Thoracic aorta (tissue), 2 donors: ENCODE data around the gene RIMKLB. TPM values are rescaled to one million over a fixed set of nuclear protein-coding genes. Genes with fewer than 3 reads are reported as not detected.

Experiments
- ATAC-seq: fragments of 150-250 bp; one replicate; pipeline ENCODE4 v1.8.0; 2017; ENCODE audit warnings: low read depth; ENCODE audit not compliant: insufficient number of reproducible peaks, low FRiP score
- DNase-seq: peaks from one replicate; pipeline ENCODE4 v3.0.0-alpha.2; 2020; ENCODE audit warnings: low spot score
- H3K27ac ChIP-seq, 2 donors: fragments of 200-600 bp; sonication (generic); 1 replicate in 1 of 2; 2 replicates in 1 of 2; pipeline ENCODE4 v1.5.1; 2016; ENCODE audit warnings: mild to moderate bottlenecking in 2 of 2, moderate library complexity in 2 of 2
- H3K27me3 ChIP-seq: fragments of 200-600 bp; sonication (generic); replicated peaks from 2 replicates; pipeline ENCODE4 v1.6.0; 2016; ENCODE audit warnings: mild to moderate bottlenecking; ENCODE audit not compliant: insufficient read depth
- H3K36me3 ChIP-seq: fragments of 200-600 bp; sonication (generic); one replicate; pipeline ENCODE4 v1.5.1; 2016
- H3K4me1 ChIP-seq, 2 donors: fragments of 200-600 bp; sonication (generic); 1 replicate in 1 of 2; 2 replicates in 1 of 2; pipeline versions ENCODE4 v1.5.1 to v1.6.0; 2016; ENCODE audit warnings: low read depth in 2 of 2, mild to moderate bottlenecking in 1 of 2; ENCODE audit not compliant: control insufficient read depth in 1 of 2
- H3K4me3 ChIP-seq: fragments of 200-600 bp; sonication (generic); 2 replicates; pipeline ENCODE4 v1.5.1; 2016; ENCODE audit warnings: mild to moderate bottlenecking
- H3K9me3 ChIP-seq: fragments of 200-600 bp; sonication (generic); 2 replicates; pipeline ENCODE4 v1.5.1; 2016
- CTCF ChIP-seq: fragments of 200-600 bp; sonication (generic); IDR thresholded peaks from one replicate; pipeline ENCODE4 v1.5.1; 2019; ENCODE audit warnings: antibody characterized with exemption
- total RNA-seq, 2 donors: library from RNA; depleted of rRNA; stranded (reverse); fragments of >200 nt; gene quantifications; one replicate each; pipeline versions ENCODE4 v1.1.0 to v1.2.3, GENCODE V29; 2016

Gene RIMKLB
- total RNA-seq, 2 donors from 2014 or later: 87.6 to 159 TPM

GRCh38 chr12:8832500-8832899 is 134.7 kb downstream of the RIMKLB start:
- H3K36me3 ChIP-seq: peaks cover 3% of the 10 kb centered on the region
- no peaks in the 10 kb centered on the region for H3K9me3 ChIP-seq
- no peak overlapping the region for H3K4me3 ChIP-seq
- H3K27ac ChIP-seq: no peak overlapping the region
- no peaks in the 10 kb centered on the region for H3K4me1 ChIP-seq
- TF ChIP-seq CTCF: no peak
- DNase-seq: no peak
- no peak for ATAC-seq
- H3K27me3 ChIP-seq: no peaks in the 10 kb centered on the region

Other genes starting within 250 kb of the RIMKLB start
- not detected for gene CLEC6A, start 242.0 kb upstream of the RIMKLB start, total RNA-seq
- gene CLEC4D, start 184.5 kb upstream of the RIMKLB start, total RNA-seq: under 1 TPM in 1 of 2 donors, not detected in 1; 0.63 TPM
- gene CLEC4E, start 157.1 kb upstream of the RIMKLB start, total RNA-seq: 1 to 10 TPM; 4.5 to 5.6 TPM
- not detected for gene AICDA, start 85.1 kb upstream of the RIMKLB start, total RNA-seq
- gene MFAP5, start 35.2 kb upstream of the RIMKLB start, total RNA-seq: 100 to 1,000 TPM; 158 to 186 TPM
- under 1 TPM in 1 of 2 donors, not detected in 1; 0.27 TPM for gene A2ML1, start 124.6 kb downstream of the RIMKLB start, total RNA-seq
- 10 to 100 TPM; 50.1 to 55.9 TPM for gene PHC1, start 216.5 kb downstream of the RIMKLB start, total RNA-seq